Subcutaneous preadipocyte (primary cell): ENCODE measurements around the gene CAPN10. TPM values are rescaled to one million over a fixed set of nuclear protein-coding genes. Genes with fewer than 3 reads are reported as not detected.

ENCODE experiments used
- total RNA-seq: library from RNA; depleted of rRNA; stranded (reverse); fragments of >200 nt; gene quantifications from 2 replicates; pipeline ENCODE4 v1.2.3, GENCODE V29; 2012

The CAPN10 gene
- total RNA-seq, result 15.8 and 24.2 TPM in 2 replicates

GRCh38 chr2:240586198-240586918 is at the start of gene CAPN10:
CAPN10 (plus strand) TSS chr2:240586734; CDS start chr2:240586912, 178 bp downstream.

DNA sequence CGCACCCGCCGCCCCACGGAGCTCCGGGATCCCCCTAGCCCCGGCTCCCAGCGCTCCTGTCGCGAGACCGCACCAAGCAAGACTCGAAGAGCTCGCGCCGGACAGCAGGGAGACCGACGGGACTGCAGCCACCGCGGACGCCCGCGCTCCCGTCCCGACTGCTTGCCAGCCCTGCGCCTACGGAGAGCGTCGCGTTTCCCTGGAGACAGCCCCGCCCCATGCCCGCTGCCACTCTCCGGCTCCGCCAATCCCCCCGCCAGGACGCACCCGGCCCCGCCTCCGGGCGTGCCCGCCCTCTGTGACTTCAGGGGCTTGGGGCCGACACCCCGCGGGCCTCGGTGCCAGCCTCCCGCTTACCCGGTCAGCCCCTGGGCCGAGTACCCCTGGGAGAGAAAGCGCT is 28.7 kb upstream of the CAPN10 start, which contains the start of gene ANKMY1:
TSS of gene ANKMY1 (minus strand) at position 181 of the 400 bp plus-strand sequence. CDS start 653 bp downstream, outside the sequence.

GRCh38 chr2:240560084-240560479 is 26.5 kb upstream of the CAPN10 start, which contains the start of gene DUSP28:
DUSP28 (plus strand) TSS chr2:240560357; CDS start chr2:240560685, 328 bp downstream.

DNA sequence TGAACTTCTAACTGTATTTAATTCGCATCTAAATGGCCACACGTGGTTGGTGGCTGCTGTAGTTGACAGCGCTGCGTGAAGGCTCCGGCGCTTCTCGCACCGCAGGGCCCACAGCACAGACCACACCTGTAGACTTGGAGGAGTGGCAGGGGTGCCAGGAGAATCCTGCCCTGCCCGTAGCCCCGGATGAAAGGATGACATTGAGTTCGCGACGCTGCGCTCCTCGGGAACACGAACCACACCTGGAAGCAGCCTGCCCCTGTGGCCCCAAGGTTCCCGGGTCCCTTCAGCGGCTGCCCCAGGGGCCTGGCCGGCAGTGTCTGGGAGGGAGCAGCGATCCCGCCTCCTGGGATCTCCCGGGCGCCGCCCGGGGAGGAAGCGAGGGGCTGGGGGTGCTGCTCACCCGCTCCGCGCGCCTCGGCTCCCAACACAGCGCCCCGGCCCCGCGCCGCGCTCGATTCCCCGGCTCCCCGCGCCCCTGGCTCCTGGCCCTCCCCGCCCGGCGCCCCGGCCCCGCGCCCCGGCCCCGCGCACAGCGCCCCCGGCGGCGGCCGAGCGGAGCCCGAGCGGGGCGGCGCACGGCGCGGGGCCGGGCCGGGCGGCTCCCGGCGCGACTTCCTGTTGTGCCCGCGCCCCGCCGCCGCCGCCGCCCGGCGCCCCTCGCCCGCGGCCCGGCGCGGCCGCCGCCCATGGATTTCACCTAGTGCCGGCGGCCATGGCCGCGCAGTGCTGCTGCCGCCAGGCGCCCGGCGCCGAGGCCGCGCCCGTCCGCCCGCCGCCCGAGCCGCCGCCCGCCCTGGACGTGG is 18.5 kb upstream of the CAPN10 start, which contains the start of gene RNPEPL1:
TSS of gene RNPEPL1 (plus strand) at position 613 of the 806 bp plus-strand sequence. CDS start at position 716, 103 bp downstream.

GRCh38 chr2:240624950-240625621 is 38.6 kb downstream of the CAPN10 start, which contains the start of gene GPR35:
GPR35 (plus strand) TSS chr2:240625480; CDS start chr2:240629953, 4,473 bp downstream.

Other genes starting within 250 kb of the CAPN10 start
- gene GPC1, start 151.1 kb upstream of the CAPN10 start, total RNA-seq, result 87.6 and 88.9 TPM in 2 replicates
- gene ANKMY1, start 28.7 kb upstream of the CAPN10 start, total RNA-seq, result 11.0 and 11.1 TPM in 2 replicates
- gene DUSP28, start 26.4 kb upstream of the CAPN10 start, total RNA-seq, result 2.9 and 3.7 TPM in 2 replicates
- gene RNPEPL1, start 18.2 kb upstream of the CAPN10 start, total RNA-seq, result 10.7 and 11.1 TPM in 2 replicates
- under 0.01 and 0.20 TPM in 2 replicates for gene GPR35, start 38.7 kb downstream of the CAPN10 start, total RNA-seq
- gene AQP12B, start 96.2 kb downstream of the CAPN10 start, total RNA-seq, result not detected in 2 replicates
- not detected in 2 replicates for gene AQP12A, start 105.1 kb downstream of the CAPN10 start, total RNA-seq
- gene KIF1A, start 233.5 kb downstream of the CAPN10 start, total RNA-seq, result not detected in 2 replicates